K562 (cell line): Measurements from ENCODE around the gene RBFOX2. TPM values are rescaled to one million over a fixed set of nuclear protein-coding genes. Genes with fewer than 3 reads are reported as not detected.
A peak's percentile ranks its signal among the peaks of the same experiment; 100 is the strongest.

Experiments used
- BHLHE40 ChIP-seq: IDR thresholded peaks from 2 replicates; pipeline ENCODE4 v1.6.1; 2011; ENCODE audit warnings: low read length, improper control_type of control experiment
- KAT7 ChIP-seq: sonication (generic); formaldehyde crosslinking; IDR thresholded peaks from 2 replicates; pipeline ENCODE4 v1.8.0; 2022; ENCODE audit warnings: missing genetic modification reagents, mild to moderate bottlenecking, borderline replicate concordance
- KLF6 ChIP-seq: fragments of 250-450 bp; sonication (Bioruptor Pico); IDR thresholded peaks from 2 replicates; pipeline ENCODE4 v1.4.0; 2020; ENCODE audit warnings: mild to moderate bottlenecking, moderate library complexity, borderline replicate concordance
- NFE2L1 ChIP-seq: fragments of 450-650 bp; IDR thresholded peaks from 2 replicates; pipeline ENCODE4 v1.6.1; 2016; ENCODE audit warnings: missing genetic modification characterization, low read depth, mild to moderate bottlenecking, missing compliant biosample characterization, moderate library complexity, borderline replicate concordance
- SIN3A ChIP-seq, 2 experiments: fragments of 150-350 bp in 1 of 2; IDR thresholded peaks; 2 replicates each; pipeline ENCODE4 v1.6.1; 2011 to 2016; ENCODE audit warnings: borderline replicate concordance in 2 of 2, low read depth in 2 of 2, low read length in 2 of 2, mild to moderate bottlenecking in 2 of 2, moderate library complexity in 2 of 2; ENCODE audit not compliant: control insufficient read depth in 1 of 2
- TAL1 ChIP-seq: fragments of 450-650 bp; IDR thresholded peaks from 2 replicates; pipeline ENCODE4 v1.6.1; 2016; ENCODE audit warnings: mild to moderate bottlenecking
- ZBED1 ChIP-seq: IDR thresholded peaks from 2 replicates; pipeline ENCODE4 v1.6.1; 2014
- ZBTB8A ChIP-seq: fragments of 450-650 bp; IDR thresholded peaks from 2 replicates; pipeline ENCODE4 v1.6.1; 2018; ENCODE audit warnings: mild to moderate bottlenecking, moderate library complexity; ENCODE audit not compliant: partially characterized antibody
- ZNF318 ChIP-seq, 2 experiments: fragments of 450-650 bp; IDR thresholded peaks; 2 replicates each; pipeline ENCODE4 v1.6.1; 2016; ENCODE audit warnings: mild to moderate bottlenecking in 2 of 2, borderline replicate concordance in 1 of 2, low read depth in 1 of 2, moderate library complexity in 1 of 2
- ZNF79 ChIP-seq: fragments of 250-450 bp; sonication (Bioruptor Pico); IDR thresholded peaks from 2 replicates; pipeline ENCODE4 v1.4.0; 2020; ENCODE audit warnings: low read depth, mild to moderate bottlenecking, moderate library complexity
- polyA plus RNA-seq, 8 experiments: library from polyadenylated mRNA; depleted of rRNA in 4 of 8; stranded (reverse) in 5 of 8; unstranded in 3 of 8; fragments of >200 nt; fragmentation: Nextera tagmentation in 2 of 8; fragmentation: Illumina TruSeq in 1 of 8; extraction: Ambion mirVana in 2 of 8; extraction: Trizol in 1 of 8; gene quantifications; 2 replicates each; pipeline versions ENCODE4 v1.2.1 to v1.2.3, GENCODE V29; 2011 to 2014; ENCODE audit warnings: inconsistent platforms in 1 of 8, missing spikeins in 1 of 8
- total RNA-seq, 7 experiments: library from RNA; depleted of rRNA in 6 of 7; stranded (reverse); fragments of >200 nt in 6 of 7; fragmentation: Illumina TruSeq in 2 of 7; extraction: Trizol in 2 of 7; gene quantifications; 2 replicates each; pipeline versions ENCODE4 v1.2.1 to v1.2.3, GENCODE V29; 2011 to 2021; ENCODE audit warnings: low replicate concordance in 1 of 7
- TF ChIP-seq, protein P1 (sequence below): fragments of 250-450 bp; sonication (Bioruptor Pico); IDR thresholded peaks from 2 replicates; pipeline ENCODE4 v1.4.0; 2020; ENCODE audit warnings: mild to moderate bottlenecking, moderate library complexity
- TF ChIP-seq, protein P2 (sequence below), 3 experiments: fragments of 200-800 bp in 1 of 3; sonication (Bioruptor generic) in 1 of 3; sonication (generic) in 1 of 3; formaldehyde crosslinking in 1 of 3; IDR thresholded peaks; 2 replicates each; pipeline versions ENCODE4 v1.6.1 to v1.8.0; 2016 to 2022; ENCODE audit warnings: mild to moderate bottlenecking in 2 of 3, missing compliant biosample characterization in 2 of 3, missing genetic modification characterization in 2 of 3, missing genetic modification reagents in 1 of 3
- TF ChIP-seq, protein P3 (sequence below): fragments of 450-650 bp; IDR thresholded peaks from 2 replicates; pipeline ENCODE4 v1.7.0; 2016; ENCODE audit warnings: borderline replicate concordance

RBFOX2 gene
- total and polyA plus RNA-seq, 9 of the 15 experiments (the other 6 are each of a cell fraction or from before 2014, with no cell fraction given): 5.8 to 24.8 (median 14.2) TPM

GRCh38 chr22:35742342-35743100 lies 286.1 kb downstream of the RBFOX2 start (continued):
- TF ChIP-seq, protein P1, sequence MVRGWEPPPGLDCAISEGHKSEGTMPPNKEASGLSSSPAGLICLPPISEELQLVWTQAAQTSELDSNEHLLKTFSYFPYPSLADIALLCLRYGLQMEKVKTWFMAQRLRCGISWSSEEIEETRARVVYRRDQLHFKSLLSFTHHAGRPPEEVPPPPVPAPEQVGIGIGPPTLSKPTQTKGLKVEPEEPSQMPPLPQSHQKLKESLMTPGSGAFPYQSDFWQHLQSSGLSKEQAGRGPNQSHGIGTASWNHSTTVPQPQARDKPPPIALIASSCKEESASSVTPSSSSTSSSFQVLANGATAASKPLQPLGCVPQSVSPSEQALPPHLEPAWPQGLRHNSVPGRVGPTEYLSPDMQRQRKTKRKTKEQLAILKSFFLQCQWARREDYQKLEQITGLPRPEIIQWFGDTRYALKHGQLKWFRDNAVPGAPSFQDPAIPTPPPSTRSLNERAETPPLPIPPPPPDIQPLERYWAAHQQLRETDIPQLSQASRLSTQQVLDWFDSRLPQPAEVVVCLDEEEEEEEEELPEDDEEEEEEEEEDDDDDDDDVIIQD: no peak
- TF ChIP-seq, protein P2, sequence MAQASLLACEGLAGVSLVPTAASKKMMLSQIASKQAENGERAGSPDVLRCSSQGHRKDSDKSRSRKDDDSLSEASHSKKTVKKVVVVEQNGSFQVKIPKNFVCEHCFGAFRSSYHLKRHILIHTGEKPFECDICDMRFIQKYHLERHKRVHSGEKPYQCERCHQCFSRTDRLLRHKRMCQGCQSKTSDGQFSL (CRISPR knock-in tag; IDR thresholded peaks at IDR 0.05): no peak
- TF ChIP-seq, protein P2 (tag; IDR thresholded peaks at IDR 0.05): no peak
- TF ChIP-seq KAT7 (CRISPR knock-in tag) (no peak), ZNF79 (CRISPR knock-in tag) (no peak), SIN3A (IDR thresholded peaks at IDR 0.05; ENCODE audit: borderline replicate concordance in 2 of 2, control insufficient read depth in 1 of 2, low read depth in 2 of 2, low read length in 2 of 2) (peak in 1 of 2 experiments; percentile 69; a peak in 1 of 4 replicates), ZBTB8A (no peak), ZNF318 (IDR thresholded peaks at IDR 0.05; ENCODE audit: borderline replicate concordance in 1 of 2, low read depth in 1 of 2) (peak in 1 of 2 experiments; percentile 72; a peak in 1 of 4 replicates), NFE2L1 (tag) (no peak), ZBED1 (no peak), BHLHE40 (no peak), TAL1 (peak; percentile 89), KLF6 (no peak)
- TF ChIP-seq, protein P3, sequence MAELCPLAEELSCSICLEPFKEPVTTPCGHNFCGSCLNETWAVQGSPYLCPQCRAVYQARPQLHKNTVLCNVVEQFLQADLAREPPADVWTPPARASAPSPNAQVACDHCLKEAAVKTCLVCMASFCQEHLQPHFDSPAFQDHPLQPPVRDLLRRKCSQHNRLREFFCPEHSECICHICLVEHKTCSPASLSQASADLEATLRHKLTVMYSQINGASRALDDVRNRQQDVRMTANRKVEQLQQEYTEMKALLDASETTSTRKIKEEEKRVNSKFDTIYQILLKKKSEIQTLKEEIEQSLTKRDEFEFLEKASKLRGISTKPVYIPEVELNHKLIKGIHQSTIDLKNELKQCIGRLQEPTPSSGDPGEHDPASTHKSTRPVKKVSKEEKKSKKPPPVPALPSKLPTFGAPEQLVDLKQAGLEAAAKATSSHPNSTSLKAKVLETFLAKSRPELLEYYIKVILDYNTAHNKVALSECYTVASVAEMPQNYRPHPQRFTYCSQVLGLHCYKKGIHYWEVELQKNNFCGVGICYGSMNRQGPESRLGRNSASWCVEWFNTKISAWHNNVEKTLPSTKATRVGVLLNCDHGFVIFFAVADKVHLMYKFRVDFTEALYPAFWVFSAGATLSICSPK: no peak
